GM21528 (cell line): ENCODE data around the gene KRTAP10-1.

Experiments
- ATAC-seq: cut with Tn5 transposase; IDR thresholded peaks from one replicate; pipeline ENCODE4 v1.9.1; 2021; ENCODE audit warnings: mild to moderate bottlenecking, moderate library complexity; ENCODE audit not compliant: unreplicated experiment, low FRiP score

The KRTAP10-1 gene

DNA sequence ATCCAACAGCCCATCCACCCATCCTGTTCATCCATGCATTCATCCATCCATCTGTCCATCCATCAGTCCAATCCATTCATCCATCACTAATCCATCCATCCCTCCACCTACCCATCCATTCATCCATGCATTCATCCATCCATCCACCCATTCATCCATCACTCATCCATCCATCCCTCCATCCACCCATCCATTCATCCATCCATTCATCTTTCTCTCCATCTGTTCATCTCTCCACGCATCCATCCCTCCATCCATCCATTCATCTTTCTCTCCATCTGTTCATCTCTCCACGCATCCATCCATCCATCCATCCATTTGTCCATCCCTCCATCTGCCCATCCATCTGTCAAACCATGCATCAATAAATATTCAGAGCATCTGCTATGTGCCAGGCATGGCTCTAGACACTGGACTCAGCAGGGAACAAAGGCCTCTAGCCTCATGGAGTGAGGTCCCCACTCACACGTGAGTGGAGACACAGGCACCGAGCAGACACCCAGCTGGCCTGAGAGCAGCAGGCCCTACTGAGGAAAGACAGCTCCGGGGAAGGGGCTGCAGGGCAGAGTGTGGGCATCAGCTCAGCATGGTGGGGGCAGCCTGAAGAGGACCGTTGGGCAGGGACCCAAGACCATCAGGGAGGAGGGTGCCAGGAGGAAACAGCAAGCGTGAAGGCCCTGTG is 9.6 kb downstream of the KRTAP10-1 start:
- no peak for ATAC-seq

DNA sequence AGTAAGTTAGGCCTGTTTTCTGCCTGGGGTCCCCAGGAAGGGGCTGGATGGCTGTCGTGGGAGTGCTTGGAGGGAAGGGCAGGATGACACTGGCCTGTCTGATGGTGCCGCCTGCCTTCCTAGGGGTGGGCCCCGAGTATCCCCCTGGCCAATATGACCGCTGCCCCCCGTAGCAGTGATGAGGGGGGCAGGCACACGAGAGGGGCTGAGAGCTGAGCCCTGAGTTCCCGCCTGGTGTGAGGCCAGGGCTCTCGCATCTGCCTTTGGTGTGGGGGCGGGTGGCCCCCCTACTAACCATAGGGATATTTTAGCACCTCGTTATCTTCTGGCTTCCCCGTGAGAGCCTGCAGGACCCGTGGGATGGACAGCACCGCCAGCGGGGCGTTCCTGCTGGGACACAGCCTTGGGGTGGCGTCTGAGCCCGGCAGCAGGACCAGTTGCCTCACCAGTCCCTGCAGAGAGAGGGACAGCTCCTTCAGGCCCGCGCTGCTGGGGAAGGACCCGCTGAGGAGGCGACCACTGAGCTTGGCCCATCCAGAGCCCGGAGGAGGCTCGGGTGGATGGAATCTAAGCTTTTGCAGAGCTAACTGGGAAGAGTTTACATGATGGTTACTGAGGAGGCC is 10.4 kb downstream of the KRTAP10-1 start:
- no peak for ATAC-seq

DNA sequence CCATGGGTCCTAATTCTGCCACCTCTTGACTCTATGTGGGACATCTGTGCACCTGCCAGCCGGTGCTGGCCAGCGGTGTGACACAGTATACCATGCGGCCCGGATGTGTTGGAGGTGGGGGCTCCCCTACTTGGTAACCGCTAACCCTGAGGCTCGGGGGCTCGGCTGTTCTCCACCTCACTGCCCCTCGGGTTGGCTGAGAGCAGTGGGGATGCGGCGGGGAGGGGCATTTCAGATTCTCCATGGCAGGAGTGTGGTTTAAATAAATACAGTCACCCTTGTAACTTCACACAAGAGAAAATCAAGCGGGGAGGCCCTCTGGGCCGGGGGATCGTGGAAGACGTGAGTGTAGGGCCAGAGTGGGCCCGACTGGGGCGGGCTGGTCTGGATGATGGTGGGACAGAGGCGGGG is 11.0 kb downstream of the KRTAP10-1 start:
- ATAC-seq = no peak

DNA sequence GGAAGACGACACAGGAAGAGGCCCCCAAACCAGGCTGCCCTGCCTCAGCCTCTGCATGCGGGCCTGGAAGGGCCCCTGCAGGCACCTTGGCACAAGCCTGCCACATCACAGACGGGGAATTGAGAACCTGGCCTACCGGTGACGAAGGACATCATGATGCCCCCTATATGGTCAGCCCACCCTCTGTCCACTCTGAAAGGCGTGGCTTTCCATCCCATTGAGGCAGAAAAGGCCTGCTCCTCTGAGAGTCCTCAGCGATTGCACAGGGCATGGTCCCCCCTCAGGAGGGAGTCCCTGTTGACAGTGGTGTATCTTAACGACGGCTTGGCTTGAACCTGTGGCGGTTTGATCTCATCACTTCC is 11.4 kb downstream of the KRTAP10-1 start:
- no peak for ATAC-seq

DNA sequence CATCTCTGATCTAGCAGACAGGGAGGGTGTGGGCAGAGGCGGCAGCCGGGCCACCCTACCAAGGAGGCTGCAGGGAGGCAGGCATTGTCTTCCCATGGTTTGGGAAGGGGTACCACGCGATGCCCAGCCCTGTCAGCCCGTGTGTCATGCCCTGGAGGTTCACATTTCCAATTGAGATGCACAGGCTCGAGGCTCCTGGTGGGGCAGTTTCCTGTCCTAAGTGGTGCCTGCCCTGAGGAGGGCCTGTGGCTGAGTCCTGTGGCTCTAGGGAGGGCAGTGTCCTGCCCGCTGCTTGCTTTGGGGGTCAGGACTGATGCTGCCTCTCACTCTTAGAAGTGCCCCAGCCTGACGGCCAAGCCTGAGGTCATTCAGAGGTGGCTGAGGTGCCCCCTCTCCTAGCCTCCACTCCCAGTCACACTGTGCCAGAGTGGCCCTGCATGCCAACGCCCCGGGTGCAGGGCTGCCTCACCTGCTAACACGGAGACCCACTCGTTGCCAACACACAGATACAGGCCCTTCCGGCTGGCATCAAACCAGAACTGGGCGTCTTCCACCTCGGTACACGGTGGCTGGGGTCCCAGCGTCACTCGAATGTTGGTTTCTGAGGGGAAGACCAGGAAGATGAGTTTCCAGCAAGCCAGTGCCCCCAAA is 11.9 kb downstream of the KRTAP10-1 start:
- no peak for ATAC-seq

DNA sequence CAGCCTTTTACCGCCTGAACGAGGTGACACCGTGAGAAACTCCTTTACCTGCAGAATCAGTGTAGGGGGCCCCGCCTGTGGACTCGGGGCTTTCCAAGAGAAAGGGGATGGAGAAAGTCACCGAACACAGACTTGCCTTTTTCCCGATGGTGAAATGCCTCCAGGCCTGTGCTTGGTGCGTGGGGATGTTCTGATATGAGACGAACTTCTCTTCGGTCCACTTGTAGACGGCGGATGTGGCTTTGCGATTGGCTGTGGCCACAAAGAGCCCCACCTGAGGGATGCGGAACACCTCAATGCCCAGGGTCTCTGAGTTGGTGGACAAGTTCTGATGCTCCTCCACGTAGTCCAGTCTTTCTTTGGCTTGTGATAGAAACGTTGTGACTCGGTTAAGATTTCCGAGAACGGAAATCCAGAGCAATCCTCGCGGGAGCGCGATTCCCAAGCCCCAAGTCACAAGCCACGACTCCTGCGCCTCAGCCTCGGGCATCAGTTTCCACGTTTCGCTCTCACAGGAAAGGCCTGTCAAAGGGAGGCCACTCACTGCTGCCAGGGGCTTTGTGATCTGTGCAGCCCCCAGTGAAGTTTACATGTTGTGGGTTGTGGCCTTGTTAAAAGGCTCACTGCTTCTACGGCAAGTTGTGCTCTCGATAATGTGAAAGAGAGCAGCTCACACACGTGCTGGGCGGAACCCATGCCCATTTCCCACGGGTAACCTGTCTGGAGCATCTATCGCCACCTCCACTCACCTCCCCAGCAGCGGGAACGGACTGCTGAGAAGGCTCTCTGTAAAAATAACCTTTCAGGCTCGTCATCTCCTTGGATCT is 12.6 kb downstream of the KRTAP10-1 start:
- no peak for ATAC-seq

DNA sequence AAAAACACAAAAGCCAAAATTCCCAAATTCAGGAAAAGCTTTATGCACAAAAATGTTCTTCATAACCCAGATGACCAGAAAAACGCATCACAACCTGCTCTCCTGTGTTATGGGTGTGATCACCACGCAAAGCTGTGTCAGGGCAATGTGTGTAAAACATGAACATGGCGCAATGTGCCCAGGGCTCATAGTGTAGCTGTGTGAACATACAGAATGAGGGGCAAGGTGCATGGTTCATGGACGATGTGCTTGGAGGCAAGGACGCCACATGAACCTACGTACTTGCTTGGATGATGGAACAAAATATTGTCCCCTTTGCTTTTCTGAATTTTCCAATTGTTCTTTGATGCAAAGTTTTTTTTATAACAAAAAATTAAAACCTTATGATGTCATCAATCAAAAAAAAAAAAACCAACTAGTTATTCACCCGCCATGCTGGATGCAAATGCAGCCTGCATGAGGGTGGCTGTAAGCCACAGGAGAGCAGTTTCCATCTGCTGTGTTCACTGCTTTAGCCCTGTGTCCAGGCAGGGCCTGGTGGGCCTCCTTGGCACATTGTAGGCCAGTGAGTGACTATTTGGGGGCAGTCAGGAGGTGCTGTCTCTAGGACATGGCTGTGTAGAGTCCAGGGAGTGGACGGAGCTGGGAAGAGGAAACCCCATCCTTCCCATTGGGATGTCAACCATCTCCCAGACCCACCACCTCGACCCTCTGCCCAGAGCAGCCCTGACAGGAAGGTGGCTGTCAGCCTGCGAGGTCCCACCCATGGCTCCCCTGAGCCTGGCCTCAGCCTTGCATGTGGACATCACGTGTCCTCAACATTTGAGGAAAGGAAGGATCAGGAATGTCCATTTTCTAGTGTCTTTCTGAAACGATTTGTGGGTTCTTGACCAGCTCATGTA is 13.6 kb downstream of the KRTAP10-1 start:
- no peak for ATAC-seq

DNA sequence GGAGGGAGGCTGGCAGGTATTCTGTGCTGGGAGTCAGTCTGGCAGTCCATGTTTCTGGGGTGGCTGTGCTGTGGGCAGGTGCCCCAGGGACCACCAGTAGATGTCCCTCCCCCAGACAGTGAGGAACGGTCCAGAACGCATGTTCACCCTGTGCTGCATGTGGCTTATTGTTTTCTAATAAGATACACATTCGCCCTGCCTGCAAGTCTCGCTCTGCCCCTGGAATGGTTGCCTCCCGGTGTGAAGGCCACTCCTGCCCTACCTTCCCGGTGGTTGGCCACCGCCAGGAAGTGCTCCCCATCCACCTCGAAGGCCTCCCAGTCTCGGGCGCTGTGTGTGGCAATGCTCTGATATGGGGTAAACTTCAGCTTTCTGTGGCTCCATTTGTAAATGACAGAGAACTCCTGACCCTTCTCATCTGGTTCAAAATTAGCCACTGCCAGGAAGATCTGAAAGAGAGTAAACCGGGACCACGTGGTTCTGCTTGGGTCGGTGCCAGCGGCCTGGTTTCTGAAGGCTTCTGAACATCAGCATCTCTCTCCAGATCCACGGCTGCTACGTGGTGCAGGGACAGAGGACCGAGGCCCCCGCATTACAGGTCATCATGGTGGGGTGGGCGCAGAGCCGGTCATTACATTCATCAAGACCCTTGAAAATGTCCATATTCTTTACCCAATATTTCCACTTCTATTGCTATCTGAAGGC is 14.5 kb downstream of the KRTAP10-1 start:
- no peak for ATAC-seq

DNA sequence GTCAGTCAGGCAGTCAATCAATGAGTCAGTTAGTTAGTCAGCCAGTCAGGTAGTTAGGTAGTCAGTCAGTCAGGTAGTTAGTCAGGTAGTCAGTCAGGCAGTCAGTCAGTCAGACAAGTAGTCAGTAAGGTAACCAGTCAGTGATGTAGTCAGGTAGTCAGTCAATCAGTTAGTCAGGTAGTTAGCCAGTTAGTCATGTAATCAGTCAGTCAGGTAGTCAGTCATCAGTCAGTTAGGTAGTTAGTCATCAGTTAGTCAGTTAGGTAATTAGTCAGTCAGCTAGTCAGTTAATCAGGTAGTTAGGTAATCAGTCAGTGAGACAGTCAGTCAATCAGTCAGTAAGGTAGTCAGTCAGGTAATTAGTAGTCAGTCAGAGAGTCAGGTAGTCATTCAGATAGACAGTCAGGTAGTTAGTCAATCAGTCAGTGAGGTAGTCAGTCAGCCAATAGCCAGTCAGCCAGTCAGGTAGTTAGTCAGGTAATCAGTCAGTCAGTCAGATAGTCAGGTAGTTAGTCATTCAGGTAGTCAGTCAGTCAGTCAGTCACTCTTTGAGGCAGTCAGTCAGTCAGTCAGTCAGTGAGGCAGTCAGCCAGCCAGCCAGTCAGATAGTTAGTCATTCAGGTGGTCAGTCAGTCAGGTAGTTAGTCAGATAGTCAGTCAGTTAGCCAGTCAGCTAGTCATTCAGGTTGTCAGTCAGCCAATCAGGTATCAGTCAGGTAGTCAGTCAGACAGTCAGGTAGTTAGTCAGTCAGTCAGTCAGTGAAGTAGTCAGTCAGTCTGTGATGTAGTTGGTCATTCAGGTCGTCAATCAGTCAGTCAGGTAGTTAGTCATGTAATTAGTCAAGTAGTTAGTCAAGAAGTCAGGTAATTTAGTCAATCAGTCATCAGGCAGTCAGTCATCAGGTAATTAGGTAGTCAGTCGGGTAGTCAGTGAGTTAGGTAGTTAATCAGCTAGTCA is 15.3 kb downstream of the KRTAP10-1 start:
- no peak for ATAC-seq

DNA sequence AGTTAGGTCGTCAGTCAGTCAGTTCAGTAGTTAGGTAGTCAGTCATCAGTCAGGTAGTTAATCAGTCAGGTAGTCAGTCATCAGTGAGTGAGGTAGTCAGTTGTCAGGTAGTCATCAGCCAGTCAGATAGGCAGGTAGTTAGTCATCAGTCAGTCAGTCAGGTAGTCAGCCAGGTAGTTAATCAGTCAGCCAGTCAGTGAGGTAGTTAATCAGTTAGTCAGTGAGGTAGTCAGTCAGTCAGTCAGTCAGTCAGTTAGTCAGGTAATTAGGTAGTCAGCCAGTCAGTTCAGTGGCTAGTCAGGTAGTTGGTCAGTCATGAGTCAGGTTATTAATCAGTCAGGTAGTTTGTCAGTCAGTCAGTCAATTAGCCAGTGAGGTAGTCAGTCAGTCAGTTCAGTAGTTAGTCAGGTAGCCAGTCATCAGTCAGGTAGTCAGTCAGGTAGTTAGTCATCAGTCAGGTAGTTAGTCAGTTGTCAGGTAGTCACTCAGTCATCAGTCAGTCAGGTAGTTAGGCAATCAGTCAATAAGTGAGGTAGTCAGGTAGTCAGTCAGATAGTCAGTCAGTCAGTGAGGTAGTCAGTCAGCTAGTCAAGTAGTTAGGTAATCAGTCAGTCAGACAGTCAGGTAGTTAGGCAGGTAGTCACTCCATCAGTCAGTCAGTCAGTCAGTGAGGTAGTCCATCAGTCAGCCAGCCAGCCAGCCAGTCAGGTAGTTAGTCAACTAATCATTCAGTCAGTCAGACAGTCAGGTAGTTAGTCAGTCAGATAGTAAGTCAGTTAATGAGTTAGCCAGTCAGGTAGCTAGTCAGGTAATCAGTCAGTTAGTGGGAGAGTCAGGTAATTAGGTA is 16.2 kb downstream of the KRTAP10-1 start:
- no peak for ATAC-seq

DNA sequence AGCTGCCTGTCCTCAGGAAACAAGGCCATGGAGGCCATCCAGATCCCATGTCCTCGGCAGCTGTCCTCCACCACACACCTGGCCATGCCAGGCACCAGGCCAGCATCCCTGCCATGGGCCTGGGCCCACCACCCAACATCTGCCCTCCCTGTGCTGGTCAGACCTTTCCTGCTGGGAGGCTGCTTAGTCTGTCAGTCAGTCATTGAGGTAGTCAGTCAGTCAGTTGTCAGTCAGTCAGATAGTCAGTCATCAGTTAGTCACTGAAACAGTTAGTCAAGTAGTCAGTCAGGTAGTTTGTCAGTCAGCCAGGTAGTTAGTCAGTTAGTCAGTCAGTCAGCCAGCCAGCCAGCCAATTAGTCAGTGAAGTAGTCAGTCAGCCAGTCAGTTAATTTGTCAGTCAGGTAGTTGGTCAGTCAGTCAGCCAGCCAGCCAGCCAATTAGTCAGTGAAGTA is 17.2 kb downstream of the KRTAP10-1 start:
- ATAC-seq = no peak

DNA sequence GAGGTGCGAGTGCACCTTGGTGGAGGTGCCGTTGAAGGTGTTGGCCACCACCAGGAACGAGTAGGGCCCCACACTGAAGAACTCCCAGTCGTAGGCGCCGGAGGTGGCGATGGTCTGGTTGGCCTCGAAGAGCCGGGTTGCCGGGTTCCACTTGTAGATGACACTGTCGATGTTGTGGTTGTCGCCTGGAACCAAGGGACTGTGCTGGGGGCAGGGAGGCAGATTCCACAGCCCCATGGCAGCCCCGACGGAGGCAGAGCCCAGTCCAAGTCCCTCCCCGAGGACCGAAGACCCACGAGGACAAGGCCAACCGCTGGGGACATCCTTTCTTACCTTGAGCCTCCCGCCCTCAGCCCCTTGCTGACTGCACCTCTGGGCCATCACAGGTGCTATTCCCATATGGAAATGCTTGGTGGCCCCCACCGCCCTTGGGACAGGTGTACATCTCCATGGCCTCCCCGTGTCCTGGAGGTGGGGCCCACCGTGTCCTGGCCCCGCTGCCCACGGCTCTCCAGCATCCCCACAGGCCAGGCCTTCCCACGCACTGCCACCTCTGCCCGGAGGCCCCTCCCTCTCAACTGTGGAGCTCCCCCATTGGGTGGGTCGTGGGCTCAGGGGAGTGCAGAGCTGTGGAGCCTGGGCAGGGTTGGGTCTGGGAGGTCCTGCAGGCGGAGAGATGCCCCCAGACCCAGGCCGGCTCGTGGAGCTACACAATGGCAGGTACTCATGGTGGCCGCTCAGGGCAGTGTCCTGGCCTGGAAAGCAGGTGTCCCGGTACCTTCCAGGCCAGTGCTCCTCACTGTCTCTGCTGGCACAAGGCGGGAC is 17.9 kb downstream of the KRTAP10-1 start:
- ATAC-seq = no peak

DNA sequence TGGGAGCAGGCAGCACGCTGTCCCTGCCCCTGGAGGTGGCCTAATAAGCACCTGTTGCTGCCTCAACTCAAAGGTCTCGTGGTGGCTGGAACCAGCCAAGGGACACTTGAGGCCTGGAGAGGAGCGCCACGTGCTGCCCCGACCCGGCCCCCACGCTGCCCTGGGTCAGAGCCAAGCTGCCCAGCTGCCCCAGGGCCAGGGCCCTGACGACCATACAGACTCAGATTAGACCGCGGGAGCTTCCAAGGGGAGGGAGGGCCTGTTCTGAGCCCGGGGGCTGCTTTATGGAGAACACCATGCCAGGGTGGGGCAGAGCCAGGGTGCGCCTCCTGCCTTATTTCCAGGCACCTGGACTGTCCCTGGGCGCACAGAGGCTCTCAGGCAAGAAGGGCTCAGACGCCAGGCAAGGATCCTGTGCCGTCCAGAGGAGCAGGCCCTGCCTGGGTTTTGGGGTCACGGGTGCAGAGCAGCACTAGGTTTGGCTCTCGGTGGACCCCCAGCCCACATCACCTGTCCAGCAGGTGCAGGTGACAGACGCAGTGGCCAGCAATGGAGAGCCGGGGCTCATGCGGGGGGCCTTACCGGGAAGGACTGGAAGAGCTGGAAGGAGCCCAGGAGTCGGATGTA is 18.6 kb downstream of the KRTAP10-1 start:
- ATAC-seq = no peak

DNA sequence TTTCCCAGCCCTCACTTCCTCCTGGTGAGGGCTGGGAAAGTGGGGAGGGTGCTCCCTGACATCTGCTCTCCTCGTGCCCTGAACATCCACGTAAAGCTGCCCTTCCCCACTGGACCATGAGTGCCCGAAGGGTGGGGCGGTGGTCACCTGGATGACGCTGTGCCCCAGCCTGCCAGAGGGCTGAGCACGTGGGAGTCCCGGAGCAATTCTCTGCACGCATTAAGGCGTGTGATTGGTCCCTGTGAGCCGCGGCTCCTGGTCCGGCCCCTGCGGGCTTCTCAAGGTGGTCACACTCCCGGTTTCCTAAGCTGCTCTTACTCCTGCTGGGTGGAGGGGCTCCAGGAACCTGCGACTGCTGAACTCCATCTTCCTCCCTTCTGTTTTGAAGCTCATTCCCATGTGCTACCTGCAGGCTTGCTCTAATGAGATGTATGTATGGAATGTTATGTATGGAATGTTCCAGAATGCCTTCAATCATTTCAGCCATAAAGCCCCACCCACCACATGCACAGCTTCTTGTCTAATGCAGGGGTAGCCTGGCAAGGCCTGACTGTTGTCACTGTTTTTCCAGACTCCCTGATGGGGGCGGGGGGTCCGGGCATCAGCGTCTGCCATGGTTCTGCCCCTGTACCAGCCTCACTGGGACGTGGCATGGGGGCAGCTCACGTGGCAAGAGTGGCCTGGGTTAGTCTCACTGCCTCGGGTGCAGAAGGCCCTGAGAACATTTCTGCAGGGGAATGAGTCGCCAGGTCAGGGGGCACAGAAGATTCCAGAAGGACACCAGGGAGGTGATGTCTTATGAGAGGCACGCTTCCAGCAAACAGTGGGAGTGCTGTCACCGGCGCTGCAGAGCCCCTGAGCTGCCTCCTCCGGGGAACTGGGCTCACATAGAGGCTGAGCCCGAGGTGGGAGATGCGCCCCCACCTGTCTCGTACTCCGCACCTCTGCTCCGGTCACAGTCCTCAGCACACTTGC is 19.4 kb downstream of the KRTAP10-1 start:
- no peak for ATAC-seq
